H9 (cell line): Measurements from ENCODE around the gene ATXN7. TPM values are rescaled to one million over a fixed set of nuclear protein-coding genes. Genes with fewer than 3 reads are reported as not detected.

Experiments
- DNase-seq: peaks from one replicate; pipeline ENCODE4 v3.0.0-alpha.2; 2017
- H2AFZ ChIP-seq: one replicate; pipeline ENCODE4 v1.6.1; 2013; ENCODE audit warnings: mild to moderate bottlenecking, low read length, control low read depth, moderate library complexity
- H2AK5ac ChIP-seq: 2 replicates; pipeline ENCODE4 v1.6.1; 2013; ENCODE audit warnings: low read length, control low read depth, mixed read lengths; ENCODE audit not compliant: insufficient read length
- H2BK120ac ChIP-seq: one replicate; pipeline ENCODE4 v1.6.1; 2013; ENCODE audit warnings: low read depth, mild to moderate bottlenecking, low read length, control low read depth, inconsistent platforms; ENCODE audit not compliant: poor library complexity, severe bottlenecking
- H2BK12ac ChIP-seq: 2 replicates; pipeline ENCODE4 v1.6.1; 2013; ENCODE audit warnings: low read length, control low read depth, mixed read lengths, low read depth; ENCODE audit not compliant: insufficient read length
- H2BK15ac ChIP-seq: 2 replicates; pipeline ENCODE4 v1.6.1; 2013; ENCODE audit warnings: low read depth, low read length, control low read depth
- H2BK20ac ChIP-seq: one replicate; pipeline ENCODE4 v1.6.1; 2013; ENCODE audit warnings: low read depth, mild to moderate bottlenecking, low read length, control low read depth, inconsistent platforms; ENCODE audit not compliant: poor library complexity, severe bottlenecking
- H2BK5ac ChIP-seq: 2 replicates; pipeline ENCODE4 v1.6.1; 2013; ENCODE audit warnings: low read length, control low read depth, mixed read lengths; ENCODE audit not compliant: insufficient read length
- H3K14ac ChIP-seq: 2 replicates; pipeline ENCODE4 v1.6.1; 2013; ENCODE audit warnings: low read length, control low read depth; ENCODE audit not compliant: insufficient read depth
- H3K18ac ChIP-seq: 2 replicates; pipeline ENCODE4 v1.6.1; 2013; ENCODE audit warnings: low read depth, mild to moderate bottlenecking, mixed read lengths, low read length, control low read depth; ENCODE audit not compliant: insufficient read length
- H3K23ac ChIP-seq: 2 replicates; pipeline ENCODE4 v1.6.1; 2013; ENCODE audit warnings: low read length, control low read depth, mixed read lengths, low read depth; ENCODE audit not compliant: insufficient read length
- H3K23me2 ChIP-seq: 2 replicates; pipeline ENCODE4 v1.6.1; 2013; ENCODE audit warnings: low read depth, mild to moderate bottlenecking, mixed read lengths, low read length, control low read depth; ENCODE audit not compliant: insufficient read length, poor library complexity, severe bottlenecking
- H3K27ac ChIP-seq: 2 replicates; pipeline ENCODE4 v1.5.1; 2013; ENCODE audit warnings: low read length, control low read depth, mixed read lengths, low read depth; ENCODE audit not compliant: insufficient read length
- H3K27me3 ChIP-seq: 2 replicates; pipeline ENCODE4 v1.6.1; 2013; ENCODE audit warnings: low read length, control low read depth, inconsistent platforms; ENCODE audit not compliant: insufficient read depth
- H3K4ac ChIP-seq: 2 replicates; pipeline ENCODE4 v1.6.1; 2013; ENCODE audit warnings: low read depth, mild to moderate bottlenecking, control low read depth, inconsistent platforms, low read length, moderate library complexity
- H3K4me1 ChIP-seq: 2 replicates; pipeline ENCODE4 v1.6.1; 2013; ENCODE audit warnings: low read length, control low read depth, inconsistent platforms; ENCODE audit not compliant: insufficient read depth
- H3K4me2 ChIP-seq: 2 replicates; pipeline ENCODE4 v1.6.1; 2013; ENCODE audit warnings: low read length, control low read depth, mixed read lengths; ENCODE audit not compliant: insufficient read length, insufficient read depth
- H3K56ac ChIP-seq: 2 replicates; pipeline ENCODE4 v1.6.1; 2013; ENCODE audit warnings: low read depth, mild to moderate bottlenecking, mixed read lengths, low read length, control low read depth; ENCODE audit not compliant: insufficient read length
- H3K79me1 ChIP-seq: 2 replicates; pipeline ENCODE4 v1.6.1; 2013; ENCODE audit warnings: low read depth, mild to moderate bottlenecking, moderate library complexity, low read length, control low read depth, inconsistent platforms; ENCODE audit not compliant: insufficient read depth, poor library complexity, severe bottlenecking
- H3K79me2 ChIP-seq: 2 replicates; pipeline ENCODE4 v1.6.1; 2013; ENCODE audit warnings: low read length, control low read depth, inconsistent platforms; ENCODE audit not compliant: insufficient read depth
- H3K9ac ChIP-seq: 2 replicates; pipeline ENCODE4 v1.6.1; 2013; ENCODE audit warnings: low read length, control low read depth, mixed read lengths; ENCODE audit not compliant: insufficient read length; ENCODE audit errors: extremely low read depth
- H3K9me3 ChIP-seq: one replicate; pipeline ENCODE4 v1.6.1; 2013; ENCODE audit warnings: low read depth, low read length, inconsistent platforms; ENCODE audit not compliant: control insufficient read depth
- H3T11ph ChIP-seq: one replicate; pipeline ENCODE4 v1.6.1; 2013; ENCODE audit warnings: mild to moderate bottlenecking, low read length, control low read depth, inconsistent platforms
- H4K20me1 ChIP-seq: one replicate; pipeline ENCODE4 v1.6.1; 2013; ENCODE audit not compliant: control insufficient read depth, insufficient read length, insufficient read depth
- H4K5ac ChIP-seq: 2 replicates; pipeline ENCODE4 v1.6.1; 2013; ENCODE audit warnings: low read depth, mild to moderate bottlenecking, mixed read lengths, low read length, control low read depth; ENCODE audit not compliant: insufficient read length
- H4K8ac ChIP-seq: replicated peaks from 2 replicates; pipeline ENCODE4 v1.6.1; 2013; ENCODE audit warnings: low read length, control low read depth, mixed read lengths, low read depth; ENCODE audit not compliant: insufficient read length
- H4K91ac ChIP-seq: 2 replicates; pipeline ENCODE4 v1.6.1; 2013; ENCODE audit warnings: low read depth, mild to moderate bottlenecking, moderate library complexity, mixed read lengths, low read length, control low read depth; ENCODE audit not compliant: insufficient read length
- H3K27ac Mint-ChIP-seq, 3 experiments: 2 replicates in 2 of 3; 3 replicates in 1 of 3; pipeline ENCODE4 v1.8.0; 2020 to 2021; ENCODE audit warnings: mixed read lengths in 3 of 3, mild to moderate bottlenecking in 1 of 3, moderate library complexity in 1 of 3
- H3K27me3 Mint-ChIP-seq: 2 replicates; pipeline ENCODE4 v1.8.0; 2021; ENCODE audit warnings: low read depth, mild to moderate bottlenecking, moderate library complexity, mixed read lengths
- H3K36me3 Mint-ChIP-seq, 3 experiments: 2 replicates in 2 of 3; 3 replicates in 1 of 3; pipeline ENCODE4 v1.8.0; 2020 to 2021; ENCODE audit warnings: low read depth in 3 of 3, mixed read lengths in 3 of 3; ENCODE audit not compliant: insufficient read depth in 1 of 3
- H3K4me1 Mint-ChIP-seq, 2 experiments: 2 replicates each; pipeline ENCODE4 v1.8.0; 2020; ENCODE audit warnings: mixed read lengths in 2 of 2
- H3K4me3 Mint-ChIP-seq, 2 experiments: 2 replicates in 1 of 2; 3 replicates in 1 of 2; pipeline ENCODE4 v1.8.0; 2020 to 2021; ENCODE audit warnings: mild to moderate bottlenecking in 2 of 2, mixed read lengths in 2 of 2, moderate library complexity in 1 of 2
- H3K9me3 Mint-ChIP-seq, 2 experiments: 2 replicates in 1 of 2; 3 replicates in 1 of 2; pipeline ENCODE4 v1.8.0; 2020; ENCODE audit warnings: mild to moderate bottlenecking in 2 of 2, mixed read lengths in 2 of 2, moderate library complexity in 1 of 2
- CTCF ChIP-seq: fragments of 200-600 bp; sonication (generic); conservative IDR thresholded peaks from 3 replicates; pipeline ENCODE4 v1.8.0; 2021; ENCODE audit warnings: antibody characterized with exemption, mild to moderate bottlenecking
- WGBS: extraction: QIAGEN DNeasy Blood & Tissue Kit; methylation state at CpG from one replicate; pipeline ENCODE4 v1.1.7; 2013; ENCODE audit warnings: missing lambda C conversion rate, low lambda C conversion rate, mixed read lengths; ENCODE audit not compliant: insufficient read length; ENCODE audit errors: extremely low coverage; 5-methylcytosine and 5-hydroxymethylcytosine counted together
- total RNA-seq: library from RNA; stranded (reverse); gene quantifications from 2 replicates; pipeline ENCODE4 v1.2.1, GENCODE V29; 2021

ATXN7 gene
- total RNA-seq, 1 experiment from 2014 or later: 21.5 TPM

- H2BK5ac ChIP-seq: no peak overlapping the region
- no peak overlapping the region for H4K91ac ChIP-seq
- no peak overlapping the region for H3K4me2 ChIP-seq
- no peak overlapping the region for H3K4ac ChIP-seq
- H3K79me2 ChIP-seq: no peaks in the 10 kb centered on the region
- no CpG with 5 or more reads among the region's 2 CpGs for WGBS
- H3K27ac ChIP-seq: no peak overlapping the region
- Mint-ChIP-seq H3K27me3 (no peaks in the 10 kb centered on the region), H3K36me3 (no peaks in the 10 kb centered on the region), H3K4me1 (peaks cover 37 to 48% of the 10 kb centered on the region in 2 experiments), H3K4me3 (no peak overlapping the region), H3K27ac (no peak overlapping the region), H3K9me3 (no peaks in the 10 kb centered on the region)
- H3K14ac ChIP-seq: no peak overlapping the region
- H2BK12ac ChIP-seq: no peak overlapping the region
- peak; percentile 73 for TF ChIP-seq CTCF
- no peak for DNase-seq
- no peaks in the 10 kb centered on the region for H3K79me1 ChIP-seq
- H4K20me1 ChIP-seq: no peaks in the 10 kb centered on the region
- H3K56ac ChIP-seq: no peak overlapping the region
- no peak overlapping the region for H2BK15ac ChIP-seq
- peaks cover 4% of the 10 kb centered on the region; the same call in 1 of the 2 replicates for H3K4me1 ChIP-seq
- H2AFZ ChIP-seq: no peak overlapping the region
- H4K5ac ChIP-seq: no peak overlapping the region
- no peak overlapping the region for H3K9ac ChIP-seq
- no peaks in the 10 kb centered on the region for H3K23me2 ChIP-seq
- no peak overlapping the region for H2BK120ac ChIP-seq
- H3K27me3 ChIP-seq: no peaks in the 10 kb centered on the region
- H3K9me3 ChIP-seq: no peaks in the 10 kb centered on the region
- no peak overlapping the region for H3K18ac ChIP-seq
- no peak overlapping the region for H3T11ph ChIP-seq
- no peak overlapping the region for H3K23ac ChIP-seq
- H2BK20ac ChIP-seq: no peak overlapping the region
- H2AK5ac ChIP-seq: no peak overlapping the region
- H4K8ac ChIP-seq: no peak overlapping the region
Observed at GRCh38 chr3:63961891-63962290, 98.2 kb downstream of the ATXN7 start.
